GM18498 (cell line): ENCODE measurements around the gene SLC25A21.
"Not testable (repeated sequence)": the region's sequence is repeated elsewhere in the genome, so short reads cannot be mapped to it uniquely, and the experiment has no call there.

ENCODE experiments used
- ATAC-seq: cut with Tn5 transposase; IDR thresholded peaks from one replicate; pipeline ENCODE4 v1.9.1; 2021; ENCODE audit warnings: mild to moderate bottlenecking, moderate library complexity; ENCODE audit not compliant: unreplicated experiment

Gene SLC25A21

GRCh38 chr14:36738269-36738668 lies 434.1 kb downstream of the SLC25A21 start:
- no peak for ATAC-seq

- no peak for ATAC-seq
Observed at GRCh38 chr14:36726128-36726527, 446.3 kb downstream of the SLC25A21 start.

- ATAC-seq: no peak
Observed at GRCh38 chr14:36724162-36724561, 448.2 kb downstream of the SLC25A21 start.

- no peak for ATAC-seq
Observed at GRCh38 chr14:36723530-36723929, 448.9 kb downstream of the SLC25A21 start.

GRCh38 chr14:36721877-36722276 lies 450.5 kb downstream of the SLC25A21 start:
- ATAC-seq: no peak

GRCh38 chr14:36720657-36721056 lies 451.7 kb downstream of the SLC25A21 start:
- no peak for ATAC-seq

GRCh38 chr14:36719823-36720222 lies 452.6 kb downstream of the SLC25A21 start:
- ATAC-seq: no peak

GRCh38 chr14:36718216-36718615 lies 454.2 kb downstream of the SLC25A21 start:
- no peak for ATAC-seq

- ATAC-seq: no peak
Observed at GRCh38 chr14:36717363-36717762, 455.0 kb downstream of the SLC25A21 start.

- ATAC-seq: no peak
Observed at GRCh38 chr14:36716614-36717184, 455.7 kb downstream of the SLC25A21 start.

GRCh38 chr14:36713960-36714703 lies 458.3 kb downstream of the SLC25A21 start:
- no peak for ATAC-seq

GRCh38 chr14:36707570-36707969 lies 464.8 kb downstream of the SLC25A21 start:
- ATAC-seq: no peak

- no peak for ATAC-seq
Observed at GRCh38 chr14:36702474-36702873, 469.9 kb downstream of the SLC25A21 start.

- ATAC-seq: no peak
Observed at GRCh38 chr14:36701132-36701531, 471.3 kb downstream of the SLC25A21 start.

GRCh38 chr14:36700651-36701050 lies 471.8 kb downstream of the SLC25A21 start:
- no peak for ATAC-seq

- ATAC-seq: not testable (repeated sequence)
Observed at GRCh38 chr14:36699420-36699819, 473.0 kb downstream of the SLC25A21 start.

- no peak for ATAC-seq
Observed at GRCh38 chr14:36690311-36691040, 481.9 kb downstream of the SLC25A21 start.

GRCh38 chr14:36684946-36685345 lies 487.5 kb downstream of the SLC25A21 start:
- no peak for ATAC-seq

GRCh38 chr14:36683083-36683724 lies 489.2 kb downstream of the SLC25A21 start:
- no peak for ATAC-seq

GRCh38 chr14:36682338-36682737 lies 490.1 kb downstream of the SLC25A21 start:
- no peak for ATAC-seq

- ATAC-seq: no peak
Observed at GRCh38 chr14:36676236-36676635, 496.2 kb downstream of the SLC25A21 start.
